ENCODE data around the gene PRKAA2. TPM values are rescaled to one million over a fixed set of nuclear protein-coding genes. Genes with fewer than 3 reads are reported as not detected.

The PRKAA2 gene
- polyA plus RNA-seq, 2 of the 4 experiments (the other 2 are of a cell fraction), result 3.8 to 8.8 TPM

DNA sequence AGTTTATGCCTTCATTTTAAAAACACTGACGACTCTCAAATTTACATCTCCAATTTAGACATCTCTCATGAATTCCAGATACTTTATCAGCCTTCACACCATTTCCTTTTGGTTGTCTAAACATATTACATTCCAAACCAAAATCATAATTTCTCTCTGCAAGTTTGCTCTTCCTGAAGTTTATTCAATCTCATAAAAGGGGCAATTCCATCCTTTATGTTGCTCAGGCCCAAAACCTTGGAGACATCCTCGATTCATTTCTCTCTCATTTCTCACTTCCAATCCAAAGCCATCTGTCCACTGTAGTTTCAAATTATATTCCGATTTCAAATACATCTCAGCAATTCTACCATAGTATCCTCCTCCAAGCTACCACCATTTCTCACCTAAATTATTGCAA lies 100.1 kb downstream of the PRKAA2 start:
- DNase-seq (ENCODE audit: low read depth in 1 of 2, low spot score in 1 of 2) (no peak), ATAC-seq (no peak), FAIRE-seq (no peak)
- ChIA-PET CTCF (no interaction called here), POLR2A (no interaction called here)
- no peak for TF ChIP-seq FOXS1 (CRISPR knock-in tag; IDR thresholded peaks at IDR 0.05)
- no peak for TF ChIP-seq HES2 (IDR thresholded peaks at IDR 0.05)
- no peak for TF ChIP-seq ZNF302 (CRISPR knock-in tag; IDR thresholded peaks at IDR 0.05)
- TF ChIP-seq, protein P1, sequence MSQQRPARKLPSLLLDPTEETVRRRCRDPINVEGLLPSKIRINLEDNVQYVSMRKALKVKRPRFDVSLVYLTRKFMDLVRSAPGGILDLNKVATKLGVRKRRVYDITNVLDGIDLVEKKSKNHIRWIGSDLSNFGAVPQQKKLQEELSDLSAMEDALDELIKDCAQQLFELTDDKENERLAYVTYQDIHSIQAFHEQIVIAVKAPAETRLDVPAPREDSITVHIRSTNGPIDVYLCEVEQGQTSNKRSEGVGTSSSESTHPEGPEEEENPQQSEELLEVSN (IDR thresholded peaks at IDR 0.05; ENCODE audit: borderline replicate concordance, low read depth), result no peak
- no peak for TF ChIP-seq ELK1 (IDR thresholded peaks at IDR 0.05; ENCODE audit: low read depth, low read length)
- TF ChIP-seq, protein P2, sequence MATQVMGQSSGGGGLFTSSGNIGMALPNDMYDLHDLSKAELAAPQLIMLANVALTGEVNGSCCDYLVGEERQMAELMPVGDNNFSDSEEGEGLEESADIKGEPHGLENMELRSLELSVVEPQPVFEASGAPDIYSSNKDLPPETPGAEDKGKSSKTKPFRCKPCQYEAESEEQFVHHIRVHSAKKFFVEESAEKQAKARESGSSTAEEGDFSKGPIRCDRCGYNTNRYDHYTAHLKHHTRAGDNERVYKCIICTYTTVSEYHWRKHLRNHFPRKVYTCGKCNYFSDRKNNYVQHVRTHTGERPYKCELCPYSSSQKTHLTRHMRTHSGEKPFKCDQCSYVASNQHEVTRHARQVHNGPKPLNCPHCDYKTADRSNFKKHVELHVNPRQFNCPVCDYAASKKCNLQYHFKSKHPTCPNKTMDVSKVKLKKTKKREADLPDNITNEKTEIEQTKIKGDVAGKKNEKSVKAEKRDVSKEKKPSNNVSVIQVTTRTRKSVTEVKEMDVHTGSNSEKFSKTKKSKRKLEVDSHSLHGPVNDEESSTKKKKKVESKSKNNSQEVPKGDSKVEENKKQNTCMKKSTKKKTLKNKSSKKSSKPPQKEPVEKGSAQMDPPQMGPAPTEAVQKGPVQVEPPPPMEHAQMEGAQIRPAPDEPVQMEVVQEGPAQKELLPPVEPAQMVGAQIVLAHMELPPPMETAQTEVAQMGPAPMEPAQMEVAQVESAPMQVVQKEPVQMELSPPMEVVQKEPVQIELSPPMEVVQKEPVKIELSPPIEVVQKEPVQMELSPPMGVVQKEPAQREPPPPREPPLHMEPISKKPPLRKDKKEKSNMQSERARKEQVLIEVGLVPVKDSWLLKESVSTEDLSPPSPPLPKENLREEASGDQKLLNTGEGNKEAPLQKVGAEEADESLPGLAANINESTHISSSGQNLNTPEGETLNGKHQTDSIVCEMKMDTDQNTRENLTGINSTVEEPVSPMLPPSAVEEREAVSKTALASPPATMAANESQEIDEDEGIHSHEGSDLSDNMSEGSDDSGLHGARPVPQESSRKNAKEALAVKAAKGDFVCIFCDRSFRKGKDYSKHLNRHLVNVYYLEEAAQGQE (IDR thresholded peaks at IDR 0.05), result no peak
- no peak for TF ChIP-seq CBX2 (IDR thresholded peaks at IDR 0.05; ENCODE audit: borderline replicate concordance, low read depth)
- TF ChIP-seq CBX8 (IDR thresholded peaks at IDR 0.05), result no peak
- no peak for TF ChIP-seq HEYL (CRISPR knock-in tag; IDR thresholded peaks at IDR 0.05)
- no peak for TF ChIP-seq TP53 (CRISPR knock-in tag; IDR thresholded peaks at IDR 0.05)
- TF ChIP-seq ZC3H11A (IDR thresholded peaks at IDR 0.05), result no peak
- no peak for TF ChIP-seq CHD4 (IDR thresholded peaks at IDR 0.05; ENCODE audit: borderline replicate concordance)
- TF ChIP-seq FOSL2 (IDR thresholded peaks at IDR 0.05), result no peak
- no peak for TF ChIP-seq FOSL2 (CRISPR knock-in tag; IDR thresholded peaks at IDR 0.05)
- TF ChIP-seq EHMT2 (IDR thresholded peaks at IDR 0.05; ENCODE audit: low read depth), result no peak
- TF ChIP-seq POLR2AphosphoS2 (conservative IDR thresholded peaks at IDR 0.05; ENCODE audit: low read length), result no peak
- no peak for TF ChIP-seq ZSCAN20 (CRISPR knock-in tag; IDR thresholded peaks at IDR 0.05)
- H3K9me3 ChIP-seq, result no peaks in the 10 kb centered on the region
- no peak overlapping the region for H3K27ac ChIP-seq
- no peaks in the 10 kb centered on the region for H3K4me1 ChIP-seq
- no peak overlapping the region for H3K4me3 ChIP-seq
- no peak overlapping the region for H3K4me2 ChIP-seq
- WGBS (ENCODE audit: missing lambda C conversion rate), result 43% methylated on average over 3 of the region's 3 CpGs

DNA sequence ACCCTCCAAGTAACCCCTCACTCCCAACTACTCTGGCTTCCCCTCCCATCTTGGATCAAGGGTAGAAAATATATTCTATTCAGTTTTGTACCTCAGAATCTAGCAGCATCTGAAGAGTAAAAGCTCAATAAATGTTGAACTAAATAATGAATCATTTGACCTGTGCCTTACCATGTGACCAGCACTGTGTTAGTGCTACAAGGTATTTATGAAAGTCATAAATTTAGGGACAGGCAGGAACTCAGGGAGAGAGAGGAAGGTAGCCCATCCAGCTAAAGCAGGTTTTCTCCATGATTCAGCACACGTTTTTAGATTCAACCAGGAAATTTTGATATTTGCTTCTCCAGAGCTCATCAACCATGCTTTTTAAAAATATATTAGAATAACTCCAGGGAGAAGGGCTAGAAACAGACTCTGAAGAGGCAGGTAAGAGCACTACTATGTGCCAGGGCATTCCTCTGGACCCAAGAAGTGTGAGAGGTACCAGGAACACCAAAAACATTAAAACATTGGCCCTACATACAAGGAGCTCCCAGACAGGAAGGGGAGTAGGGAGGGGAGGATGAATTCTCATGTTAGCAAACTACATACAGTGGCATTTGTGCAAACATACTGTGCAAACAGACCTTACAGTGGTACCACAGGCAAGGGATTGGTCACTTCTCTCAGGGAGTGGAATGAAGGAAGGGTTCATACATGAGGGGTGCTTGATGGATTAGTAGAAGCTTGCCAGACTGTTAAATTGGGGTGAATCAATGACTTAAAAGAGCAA lies 109.8 kb downstream of the PRKAA2 start:
- ChIA-PET POLR2A (no interaction called here), CTCF (no interaction called here)
- 5% methylated on average over 1 of the region's 1 CpG for WGBS (ENCODE audit: missing lambda C conversion rate)
- no peak for ATAC-seq
- FAIRE-seq, result no peak
- TF ChIP-seq NFE2L2 (conservative IDR thresholded peaks at IDR 0.05; ENCODE audit: low read length) (no peak), TFCP2L1 (CRISPR knock-in tag; IDR thresholded peaks at IDR 0.05) (no peak), CBX2 (IDR thresholded peaks at IDR 0.05; ENCODE audit: borderline replicate concordance, low read depth) (no peak), BHLHE40 (IDR thresholded peaks at IDR 0.05; ENCODE audit: low read depth, low read length) (no peak), KDM1A (IDR thresholded peaks at IDR 0.05; ENCODE audit: low read depth) (no peak), MYC (IDR thresholded peaks at IDR 0.05; ENCODE audit: borderline replicate concordance, low read length) (no peak), RARB (CRISPR knock-in tag; IDR thresholded peaks at IDR 0.05) (no peak), MAFK (IDR thresholded peaks at IDR 0.05; ENCODE audit: partially characterized antibody) (no peak), HES2 (IDR thresholded peaks at IDR 0.05) (no peak), EHMT2 (IDR thresholded peaks at IDR 0.05; ENCODE audit: low read depth) (no peak), HEYL (CRISPR knock-in tag; IDR thresholded peaks at IDR 0.05) (no peak), USF2 (IDR thresholded peaks at IDR 0.05) (no peak), RAD21 (conservative IDR thresholded peaks at IDR 0.05 in 1 of 2, IDR thresholded peaks at IDR 0.05 in 1 of 2) (no peak), KDM5A (IDR thresholded peaks at IDR 0.05) (no peak)
- TF ChIP-seq, protein P1 (IDR thresholded peaks at IDR 0.05; ENCODE audit: borderline replicate concordance, low read depth), result no peak
- TF ChIP-seq, protein P3, sequence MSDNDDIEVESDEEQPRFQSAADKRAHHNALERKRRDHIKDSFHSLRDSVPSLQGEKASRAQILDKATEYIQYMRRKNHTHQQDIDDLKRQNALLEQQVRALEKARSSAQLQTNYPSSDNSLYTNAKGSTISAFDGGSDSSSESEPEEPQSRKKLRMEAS (IDR thresholded peaks at IDR 0.05), result no peak
- no peak overlapping the region for H3K27ac ChIP-seq
- DNase-seq (ENCODE audit: low read depth in 1 of 2, low spot score in 1 of 2), result no peak
- H3K9me3 ChIP-seq, result no peaks in the 10 kb centered on the region
- H3K4me2 ChIP-seq, result no peak overlapping the region
- no peak overlapping the region for H3K4me3 ChIP-seq
- H3K4me1 ChIP-seq, result no peaks in the 10 kb centered on the region
